ENCODE data around the gene GTF2IRD1. TPM values are rescaled to one million over a fixed set of nuclear protein-coding genes. Genes with fewer than 3 reads are reported as not detected.

Gene GTF2IRD1
- total RNA-seq (2022) (53.6 and 54.6 TPM in 2 replicates), Bru-seq, nascent RNA (percentile 67 among the genes with signal in this experiment), BruChase-seq, experiment 1, labeled RNA remaining after a 2-hour chase (percentile 69 among the genes with signal in this experiment), BruChase-seq, experiment 2, labeled RNA remaining after a 6-hour chase (percentile 75 among the genes with signal in this experiment)
- long read RNA-seq, transcript GTF2IRD1-201 (27 exons, 3,430 nt): major isoform, 9 of 45 reads
- long read RNA-seq, partial matches to known transcripts: 12 of 45 reads
- long read RNA-seq, other reads (novel, unspliced or antisense): 19 of 45 reads

GRCh38 chr7:74453322-74454011 lies at the start of gene GTF2IRD1:
GTF2IRD1 (plus strand) TSS chr7:74453906; CDS start chr7:74508081, 54,175 bp downstream.
- Histone ChIP-seq H3K27me3 (replicated peaks; ENCODE audit: control insufficient read depth, insufficient read depth, low read length) (no peaks in the 10 kb centered on the region), H3K4me1 (peaks cover 22% of the 10 kb centered on the region), H3K36me3 (ENCODE audit: control insufficient read depth, insufficient read depth, low read length) (no peaks in the 10 kb centered on the region; the same call in 1 of the 2 replicates), H3K9me3 (no peaks in the 10 kb centered on the region), H3K4me3 (ENCODE audit: low read depth, low read length) (peak within 1 kb of the TSS; percentile 81)
- H3K4me3 Mint-ChIP-seq (ENCODE audit: unreplicated experiment): peak within 1 kb of the TSS; percentile 73
- peaks cover 13% of the 10 kb centered on the region for H3K36me3 Mint-ChIP-seq (ENCODE audit: insufficient read depth, unreplicated experiment)
- intact Hi-C loops (cut with micrococcal nuclease; ENCODE audit: unreplicated experiment): no loop called here
- CTCF ChIA-PET: no interaction called here
- TF ChIP-seq CTCF (IDR thresholded peaks at IDR 0.05; ENCODE audit: insufficient read depth in 1 of 2, low read depth in 1 of 2, low read length in 1 of 2, severe bottlenecking in 1 of 2, unreplicated experiment in 1 of 2): no peak
- POLR2A ChIA-PET: no interaction called here
- H3K9me3 Mint-ChIP-seq (ENCODE audit: unreplicated experiment): no peaks in the 10 kb centered on the region
- H3K27ac Mint-ChIP-seq (ENCODE audit: unreplicated experiment): peak within 1 kb of the TSS; percentile 65
- peak; percentile 89 for DNase-seq
- peaks cover 22% of the 10 kb centered on the region for H3K4me1 Mint-ChIP-seq (ENCODE audit: low read depth, unreplicated experiment)
- no peaks in the 10 kb centered on the region for H3K27me3 Mint-ChIP-seq (ENCODE audit: insufficient read depth, unreplicated experiment)
- BruUV-seq (replicated peaks): no TSS peak

- Mint-ChIP-seq H3K9me3 (ENCODE audit: unreplicated experiment) (no peaks in the 10 kb centered on the region), H3K27me3 (ENCODE audit: insufficient read depth, unreplicated experiment) (no peaks in the 10 kb centered on the region), H3K27ac (ENCODE audit: unreplicated experiment) (no peak overlapping the region), H3K36me3 (ENCODE audit: insufficient read depth, unreplicated experiment) (peaks cover 17% of the 10 kb centered on the region), H3K4me3 (ENCODE audit: unreplicated experiment) (no peak overlapping the region), H3K4me1 (ENCODE audit: low read depth, unreplicated experiment) (no peaks in the 10 kb centered on the region)
- TF ChIP-seq CTCF (IDR thresholded peaks at IDR 0.05; ENCODE audit: insufficient read depth in 1 of 2, low read depth in 1 of 2, low read length in 1 of 2, severe bottlenecking in 1 of 2, unreplicated experiment in 1 of 2): no peak
- H3K4me1 ChIP-seq: no peaks in the 10 kb centered on the region
- peaks cover 2% of the 10 kb centered on the region; the same call in 1 of the 2 replicates for H3K36me3 ChIP-seq (ENCODE audit: control insufficient read depth, insufficient read depth, low read length)
- POLR2A ChIA-PET: interaction anchor here (0.6 kb wide), 1 partner anchor 98 kb away, joined by 3 read pairs; no protein-coding TSS in a partner anchor
- no peak overlapping the region for H3K4me3 ChIP-seq (ENCODE audit: low read depth, low read length)
- intact Hi-C loops (cut with micrococcal nuclease; ENCODE audit: unreplicated experiment): no loop called here
- no peaks in the 10 kb centered on the region for H3K9me3 ChIP-seq
- CTCF ChIA-PET: no interaction called here
- no peak for DNase-seq
- BruUV-seq (replicated peaks): no TSS peak
- H3K27me3 ChIP-seq (replicated peaks; ENCODE audit: control insufficient read depth, insufficient read depth, low read length): no peaks in the 10 kb centered on the region
Measured at GRCh38 chr7:74404388-74404700, 49.4 kb upstream of the GTF2IRD1 start.

GRCh38 chr7:74404741-74405140 lies 49.0 kb upstream of the GTF2IRD1 start:
- Histone ChIP-seq H3K36me3 (ENCODE audit: control insufficient read depth, insufficient read depth, low read length) (peaks cover 2% of the 10 kb centered on the region; the same call in 1 of the 2 replicates), H3K27me3 (replicated peaks; ENCODE audit: control insufficient read depth, insufficient read depth, low read length) (no peaks in the 10 kb centered on the region), H3K4me1 (no peaks in the 10 kb centered on the region), H3K4me3 (ENCODE audit: low read depth, low read length) (no peak overlapping the region), H3K9me3 (no peaks in the 10 kb centered on the region)
- Mint-ChIP-seq H3K4me1 (ENCODE audit: low read depth, unreplicated experiment) (no peaks in the 10 kb centered on the region), H3K27me3 (ENCODE audit: insufficient read depth, unreplicated experiment) (no peaks in the 10 kb centered on the region), H3K27ac (ENCODE audit: unreplicated experiment) (no peak overlapping the region), H3K9me3 (ENCODE audit: unreplicated experiment) (no peaks in the 10 kb centered on the region), H3K36me3 (ENCODE audit: insufficient read depth, unreplicated experiment) (peaks cover 17% of the 10 kb centered on the region), H3K4me3 (ENCODE audit: unreplicated experiment) (no peak overlapping the region)
- no peak for TF ChIP-seq CTCF (IDR thresholded peaks at IDR 0.05; ENCODE audit: insufficient read depth in 1 of 2, low read depth in 1 of 2, low read length in 1 of 2, severe bottlenecking in 1 of 2, unreplicated experiment in 1 of 2)
- no TSS peak for BruUV-seq (replicated peaks)
- intact Hi-C loops (cut with micrococcal nuclease; ENCODE audit: unreplicated experiment): no loop called here
- CTCF ChIA-PET: no interaction called here
- no peak for DNase-seq
- POLR2A ChIA-PET: no interaction called here
